HepG2 (cell line): ENCODE measurements around the gene PDCD2L. TPM values are rescaled to one million over a fixed set of nuclear protein-coding genes. Genes with fewer than 3 reads are reported as not detected.

ENCODE experiments used
- GATAD1 ChIP-seq: IDR thresholded peaks from 2 replicates; pipeline ENCODE4 v1.6.1; 2016; ENCODE audit warnings: missing genetic modification reagents, missing compliant biosample characterization
- IKZF4 ChIP-seq: sonication (generic); formaldehyde crosslinking; IDR thresholded peaks from 2 replicates; pipeline ENCODE4 v1.5.1; 2020; ENCODE audit warnings: borderline replicate concordance, mild to moderate bottlenecking, low read depth, missing genetic modification reagents; ENCODE audit errors: not compliant biosample characterization
- KDM2A ChIP-seq: sonication (generic); formaldehyde crosslinking; IDR thresholded peaks from 2 replicates; pipeline ENCODE4 v1.4.0; 2020; ENCODE audit warnings: low read depth, missing genetic modification reagents, borderline replicate concordance
- POLR2A ChIP-seq, 2 experiments: IDR thresholded peaks; 2 replicates each; pipeline ENCODE4 v1.6.1; 2011; ENCODE audit warnings: low read depth in 2 of 2, low read length in 2 of 2, mild to moderate bottlenecking in 1 of 2, moderate library complexity in 1 of 2; ENCODE audit not compliant: insufficient read depth in 1 of 2
- PTBP1 ChIP-seq: fragments of 200-400 bp; formaldehyde crosslinking; IDR thresholded peaks from 2 replicates; pipeline ENCODE4 v1.6.1; 2018; ENCODE audit warnings: low read length, low read depth; ENCODE audit not compliant: poor library complexity, severe bottlenecking
- SAP130 ChIP-seq: IDR thresholded peaks from 2 replicates; pipeline ENCODE4 v1.6.1; 2016; ENCODE audit warnings: low read depth
- SCMH1 ChIP-seq: sonication (generic); formaldehyde crosslinking; IDR thresholded peaks from 2 replicates; pipeline ENCODE4 v1.9.0; 2021; ENCODE audit warnings: missing genetic modification reagents, mild to moderate bottlenecking, borderline replicate concordance
- TEAD3 ChIP-seq: optimal IDR thresholded peaks from 2 replicates; pipeline ENCODE3; 2016; ENCODE audit warnings: borderline replicate concordance
- THAP9 ChIP-seq: sonication (generic); formaldehyde crosslinking; IDR thresholded peaks from 2 replicates; pipeline ENCODE4; 2020; ENCODE audit warnings: missing genetic modification reagents, mild to moderate bottlenecking, borderline replicate concordance
- U2AF2 ChIP-seq: fragments of 200-400 bp; formaldehyde crosslinking; IDR thresholded peaks from 2 replicates; pipeline ENCODE4 v1.6.1; 2017; ENCODE audit warnings: low read depth, mild to moderate bottlenecking, low read length
- ZNF136 ChIP-seq: sonication (generic); formaldehyde crosslinking; IDR thresholded peaks from 2 replicates; pipeline ENCODE4 v1.8.1; 2022; ENCODE audit warnings: low read depth, mild to moderate bottlenecking, moderate library complexity, missing genetic modification reagents
- ZNF207 ChIP-seq: fragments of 450-650 bp; IDR thresholded peaks from 2 replicates; pipeline ENCODE4 v1.6.1; 2016; ENCODE audit warnings: antibody characterized with exemption, borderline replicate concordance
- ZNF232 ChIP-seq: sonication (generic); formaldehyde crosslinking; IDR thresholded peaks from 2 replicates; pipeline ENCODE4 v1.4.0; 2020; ENCODE audit warnings: missing genetic modification reagents, borderline replicate concordance
- ZNF354B ChIP-seq: sonication (generic); formaldehyde crosslinking; IDR thresholded peaks from 2 replicates; pipeline ENCODE4 v1.8.0; 2022; ENCODE audit warnings: mild to moderate bottlenecking, missing genetic modification reagents
- ZNF468 ChIP-seq: sonication (generic); formaldehyde crosslinking; IDR thresholded peaks from 2 replicates; pipeline ENCODE4 v1.8.0; 2022; ENCODE audit warnings: mild to moderate bottlenecking, moderate library complexity, missing genetic modification reagents
- ZNF572 ChIP-seq: sonication (generic); formaldehyde crosslinking; IDR thresholded peaks from 2 replicates; pipeline ENCODE4 v1.5.1; 2020; ENCODE audit warnings: mild to moderate bottlenecking, missing genetic modification reagents
- ZNF724P ChIP-seq: sonication (generic); formaldehyde crosslinking; IDR thresholded peaks from 2 replicates; pipeline ENCODE4 v1.8.0; 2022; ENCODE audit warnings: missing genetic modification reagents, borderline replicate concordance
- ZNF780A ChIP-seq: sonication (generic); formaldehyde crosslinking; IDR thresholded peaks from 2 replicates; pipeline ENCODE4 v1.8.0; 2022; ENCODE audit warnings: mild to moderate bottlenecking, missing genetic modification reagents, moderate library complexity
- polyA plus RNA-seq, 8 experiments: library from polyadenylated mRNA; depleted of rRNA in 3 of 8; stranded (reverse) in 7 of 8; unstranded in 1 of 8; fragments of >200 nt; fragmentation: Illumina TruSeq in 4 of 8; extraction: Trizol in 4 of 8; gene quantifications; 2 replicates each; pipeline versions ENCODE4 v1.2.1 to v1.2.3, GENCODE V29; 2011 to 2016; ENCODE audit warnings: low read depth in 4 of 8, missing spikeins in 1 of 8, mixed read lengths in 1 of 8; ENCODE audit not compliant: insufficient read depth in 1 of 8
- total RNA-seq, 5 experiments: library from RNA; depleted of rRNA; stranded (reverse); fragments of >200 nt; fragmentation: Illumina TruSeq; extraction: Trizol; gene quantifications; 2 replicates each; pipeline ENCODE4 v1.2.3, GENCODE V29; 2016; ENCODE audit warnings: low read depth in 1 of 5
- TF ChIP-seq, protein P1 (sequence below): sonication (generic); formaldehyde crosslinking; IDR thresholded peaks from 2 replicates; pipeline ENCODE4 v1.4.0; 2020; ENCODE audit warnings: low read depth, mild to moderate bottlenecking, missing genetic modification reagents
- TF ChIP-seq, protein P2 (sequence below), 2 experiments: sonication (generic) in 1 of 2; formaldehyde crosslinking in 1 of 2; IDR thresholded peaks; 2 replicates each; pipeline versions ENCODE4 v1.5.1 to v1.6.1; 2011 to 2020; ENCODE audit warnings: borderline replicate concordance in 1 of 2, low read depth in 1 of 2, low read length in 1 of 2, mild to moderate bottlenecking in 1 of 2, missing genetic modification reagents in 1 of 2, moderate library complexity in 1 of 2
- TF ChIP-seq, protein P3 (sequence below): sonication (generic); formaldehyde crosslinking; IDR thresholded peaks from 2 replicates; pipeline ENCODE4 v1.4.0; 2020; ENCODE audit warnings: missing genetic modification reagents, borderline replicate concordance

PDCD2L gene
- total and polyA plus RNA-seq, 2 of the 13 experiments (the other 11 are each of a cell fraction or from before 2014, with no cell fraction given): 29.3 to 35.2 TPM

DNA sequence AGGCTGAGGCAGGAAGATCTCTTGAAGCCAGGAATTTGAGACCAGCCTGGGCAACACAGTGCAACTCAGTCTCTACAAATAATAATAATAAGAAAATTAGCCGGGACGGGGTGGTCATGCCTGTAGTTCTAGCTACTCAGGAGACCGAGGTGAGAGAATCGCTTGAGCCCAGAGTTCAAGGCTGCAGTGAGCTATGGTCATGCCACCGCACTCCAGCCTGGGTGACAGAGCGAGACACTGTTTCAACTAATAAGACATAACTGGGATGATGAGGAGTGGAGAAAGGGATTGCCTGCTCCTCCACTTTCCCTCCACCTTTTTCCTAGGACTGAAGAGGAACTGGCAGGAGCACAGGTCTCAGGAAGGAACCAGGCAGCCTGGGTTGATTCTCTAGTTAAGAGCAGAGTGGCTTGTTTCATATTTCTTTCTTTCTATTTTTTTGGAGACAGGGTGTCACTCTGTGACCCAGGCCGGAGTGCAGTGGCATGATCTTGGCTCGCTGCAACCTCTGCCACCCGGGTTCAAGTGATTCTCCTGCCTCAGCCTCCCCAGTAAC lies 43.8 kb upstream of the PDCD2L start (continued):
- TF ChIP-seq ZNF136 (CRISPR knock-in tag): no peak
- TF ChIP-seq SCMH1 (CRISPR knock-in tag): no peak
- TF ChIP-seq PTBP1: no peak
- peak; percentile 10 for TF ChIP-seq TEAD3 (CRISPR knock-in tag)
- no peak for TF ChIP-seq POLR2A (IDR thresholded peaks at IDR 0.05; ENCODE audit: insufficient read depth in 1 of 2, low read depth in 2 of 2, low read length in 2 of 2)
- no peak for TF ChIP-seq ZNF207
- TF ChIP-seq, protein P1, sequence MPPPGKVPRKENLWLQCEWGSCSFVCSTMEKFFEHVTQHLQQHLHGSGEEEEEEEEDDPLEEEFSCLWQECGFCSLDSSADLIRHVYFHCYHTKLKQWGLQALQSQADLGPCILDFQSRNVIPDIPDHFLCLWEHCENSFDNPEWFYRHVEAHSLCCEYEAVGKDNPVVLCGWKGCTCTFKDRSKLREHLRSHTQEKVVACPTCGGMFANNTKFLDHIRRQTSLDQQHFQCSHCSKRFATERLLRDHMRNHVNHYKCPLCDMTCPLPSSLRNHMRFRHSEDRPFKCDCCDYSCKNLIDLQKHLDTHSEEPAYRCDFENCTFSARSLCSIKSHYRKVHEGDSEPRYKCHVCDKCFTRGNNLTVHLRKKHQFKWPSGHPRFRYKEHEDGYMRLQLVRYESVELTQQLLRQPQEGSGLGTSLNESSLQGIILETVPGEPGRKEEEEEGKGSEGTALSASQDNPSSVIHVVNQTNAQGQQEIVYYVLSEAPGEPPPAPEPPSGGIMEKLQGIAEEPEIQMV: 0 out of 2 replicates have a peak, but pooled peaks have one; percentile 7
- TF ChIP-seq ZNF572: no peak
- TF ChIP-seq KDM2A (CRISPR knock-in tag): no peak
- no peak for TF ChIP-seq ZNF468 (CRISPR knock-in tag)
- TF ChIP-seq ZNF354B (CRISPR knock-in tag): no peak
- no peak for TF ChIP-seq ZNF724P (CRISPR knock-in tag)
- no peak for TF ChIP-seq ZNF780A (CRISPR knock-in tag)
- TF ChIP-seq ZNF232 (CRISPR knock-in tag): peak; percentile 62; the same call in 1 of the 2 replicates
- TF ChIP-seq IKZF4 (CRISPR knock-in tag): no peak
- no peak for TF ChIP-seq GATAD1 (CRISPR knock-in tag)
- peak; percentile 52 for TF ChIP-seq SAP130 (CRISPR knock-in tag)
- TF ChIP-seq THAP9: no peak
- TF ChIP-seq, protein P2, sequence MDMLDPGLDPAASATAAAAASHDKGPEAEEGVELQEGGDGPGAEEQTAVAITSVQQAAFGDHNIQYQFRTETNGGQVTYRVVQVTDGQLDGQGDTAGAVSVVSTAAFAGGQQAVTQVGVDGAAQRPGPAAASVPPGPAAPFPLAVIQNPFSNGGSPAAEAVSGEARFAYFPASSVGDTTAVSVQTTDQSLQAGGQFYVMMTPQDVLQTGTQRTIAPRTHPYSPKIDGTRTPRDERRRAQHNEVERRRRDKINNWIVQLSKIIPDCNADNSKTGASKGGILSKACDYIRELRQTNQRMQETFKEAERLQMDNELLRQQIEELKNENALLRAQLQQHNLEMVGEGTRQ (IDR thresholded peaks at IDR 0.05; ENCODE audit: low read depth, low read length): no peak
- TF ChIP-seq, protein P2 (CRISPR knock-in tag; IDR thresholded peaks at IDR 0.05; ENCODE audit: borderline replicate concordance): no peak
- no peak for TF ChIP-seq U2AF2
- TF ChIP-seq, protein P3, sequence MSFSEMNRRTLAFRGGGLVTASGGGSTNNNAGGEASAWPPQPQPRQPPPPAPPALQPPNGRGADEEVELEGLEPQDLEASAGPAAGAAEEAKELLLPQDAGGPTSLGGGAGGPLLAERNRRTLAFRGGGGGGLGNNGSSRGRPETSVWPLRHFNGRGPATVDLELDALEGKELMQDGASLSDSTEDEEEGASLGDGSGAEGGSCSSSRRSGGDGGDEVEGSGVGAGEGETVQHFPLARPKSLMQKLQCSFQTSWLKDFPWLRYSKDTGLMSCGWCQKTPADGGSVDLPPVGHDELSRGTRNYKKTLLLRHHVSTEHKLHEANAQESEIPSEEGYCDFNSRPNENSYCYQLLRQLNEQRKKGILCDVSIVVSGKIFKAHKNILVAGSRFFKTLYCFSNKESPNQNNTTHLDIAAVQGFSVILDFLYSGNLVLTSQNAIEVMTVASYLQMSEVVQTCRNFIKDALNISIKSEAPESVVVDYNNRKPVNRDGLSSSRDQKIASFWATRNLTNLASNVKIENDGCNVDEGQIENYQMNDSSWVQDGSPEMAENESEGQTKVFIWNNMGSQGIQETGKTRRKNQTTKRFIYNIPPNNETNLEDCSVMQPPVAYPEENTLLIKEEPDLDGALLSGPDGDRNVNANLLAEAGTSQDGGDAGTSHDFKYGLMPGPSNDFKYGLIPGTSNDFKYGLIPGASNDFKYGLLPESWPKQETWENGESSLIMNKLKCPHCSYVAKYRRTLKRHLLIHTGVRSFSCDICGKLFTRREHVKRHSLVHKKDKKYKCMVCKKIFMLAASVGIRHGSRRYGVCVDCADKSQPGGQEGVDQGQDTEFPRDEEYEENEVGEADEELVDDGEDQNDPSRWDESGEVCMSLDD (CRISPR knock-in tag): no peak
